GM04504 (cell line): ENCODE measurements around the gene SH3RF2.
"Not testable (repeated sequence)": the region's sequence is repeated elsewhere in the genome, so short reads cannot be mapped to it uniquely, and the experiment has no call there.

Experiments used
- DNase-seq: peaks from one replicate; pipeline ENCODE4 v3.0.0-alpha.2; 2012; ENCODE audit warnings: low read depth

The SH3RF2 gene

GRCh38 chr5:145951071-145951470 lies 14.7 kb downstream of the SH3RF2 start:
- no peak for DNase-seq

- no peak for DNase-seq
Measured at GRCh38 chr5:145953202-145953601, 16.8 kb downstream of the SH3RF2 start.

GRCh38 chr5:145954140-145954539 lies 17.8 kb downstream of the SH3RF2 start:
- DNase-seq: not testable (repeated sequence)

- DNase-seq: no peak
Measured at GRCh38 chr5:145957388-145957787, 21.0 kb downstream of the SH3RF2 start.

GRCh38 chr5:145958436-145958835 lies 22.1 kb downstream of the SH3RF2 start:
- DNase-seq: no peak

GRCh38 chr5:145960166-145960565 lies 23.8 kb downstream of the SH3RF2 start:
- DNase-seq: no peak

- DNase-seq: no peak
Measured at GRCh38 chr5:145960848-145961600, 24.6 kb downstream of the SH3RF2 start.

GRCh38 chr5:145962001-145962400 lies 25.6 kb downstream of the SH3RF2 start:
- no peak for DNase-seq

- not testable (repeated sequence) for DNase-seq
Measured at GRCh38 chr5:145964008-145964407, 27.6 kb downstream of the SH3RF2 start.

GRCh38 chr5:145965804-145966203 lies 29.4 kb downstream of the SH3RF2 start:
- no peak for DNase-seq

GRCh38 chr5:145967296-145967695 lies 30.9 kb downstream of the SH3RF2 start:
- no peak for DNase-seq

GRCh38 chr5:145968970-145969713 lies 32.8 kb downstream of the SH3RF2 start:
- DNase-seq: no peak

GRCh38 chr5:145969714-145970092 lies 33.3 kb downstream of the SH3RF2 start:
- DNase-seq: no peak

- DNase-seq: no peak
Measured at GRCh38 chr5:145971108-145971507, 34.7 kb downstream of the SH3RF2 start.

GRCh38 chr5:145971701-145972100 lies 35.3 kb downstream of the SH3RF2 start:
- DNase-seq: no peak

GRCh38 chr5:145975001-145975360 lies 38.6 kb downstream of the SH3RF2 start:
- no peak for DNase-seq

GRCh38 chr5:145975361-145976066 lies 39.1 kb downstream of the SH3RF2 start:
- no peak for DNase-seq

GRCh38 chr5:145976431-145977155 lies 40.2 kb downstream of the SH3RF2 start:
- DNase-seq: no peak

GRCh38 chr5:145978171-145978570 lies 41.8 kb downstream of the SH3RF2 start:
- no peak for DNase-seq

- no peak for DNase-seq
Measured at GRCh38 chr5:145978708-145979107, 42.3 kb downstream of the SH3RF2 start.

GRCh38 chr5:145979270-145980223 lies 43.2 kb downstream of the SH3RF2 start:
- DNase-seq: no peak
